ENCODE data around the gene MIPOL1.
"Not testable (repeated sequence)": the region's sequence is repeated elsewhere in the genome, so short reads cannot be mapped to it uniquely, and the experiment has no call there.

Gene MIPOL1

DNA sequence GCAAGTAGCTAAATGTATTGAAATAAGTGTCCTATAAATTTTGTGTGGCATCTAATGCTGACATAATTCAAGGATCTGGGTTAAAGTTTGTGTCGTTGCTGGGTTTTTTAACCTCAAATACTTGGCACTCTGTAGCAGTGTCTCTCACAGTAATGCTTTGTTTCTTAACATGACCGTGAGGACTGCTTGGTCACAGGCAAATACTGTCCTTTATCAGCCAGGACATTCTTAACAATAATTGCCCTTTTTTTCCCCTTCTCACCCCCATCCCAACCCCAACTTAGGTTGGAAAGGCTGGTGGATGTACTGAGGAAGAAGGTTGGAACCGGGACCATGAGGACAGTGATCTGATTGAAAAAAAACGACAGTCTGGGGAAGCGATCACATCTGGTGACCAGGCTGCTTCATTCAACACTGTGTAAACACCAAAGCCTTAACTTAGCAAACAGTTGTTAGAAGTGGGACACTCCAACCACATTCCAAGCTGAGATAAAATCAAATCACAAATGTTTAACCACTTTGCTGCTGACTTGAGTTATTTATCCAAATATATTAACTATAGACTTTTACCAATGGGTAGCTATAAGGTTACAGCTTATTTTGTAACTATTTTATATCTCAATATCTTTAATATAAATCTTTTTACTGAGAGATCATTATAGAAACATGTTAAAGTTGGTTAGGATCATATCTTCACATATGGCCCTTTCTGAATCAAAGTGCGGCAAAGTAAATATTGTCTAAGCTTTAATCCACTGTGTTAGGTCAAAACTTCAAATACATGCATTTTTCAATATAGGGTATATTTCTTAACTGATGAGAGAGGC, 349.1 kb downstream of the MIPOL1 start:
- no peak for DNase-seq (ENCODE audit: low read depth in 2 of 2)

- DNase-seq (ENCODE audit: low read depth in 2 of 2): no peak
Observed at GRCh38 chr14:37550511-37550910, 352.8 kb downstream of the MIPOL1 start.

- no peak for DNase-seq (ENCODE audit: low read depth in 2 of 2)
Observed at GRCh38 chr14:37551119-37551518, 353.4 kb downstream of the MIPOL1 start.

GRCh38 chr14:37553935-37554550, 356.3 kb downstream of the MIPOL1 start:
- no peak for DNase-seq (ENCODE audit: low read depth in 2 of 2)

- DNase-seq (ENCODE audit: low read depth in 2 of 2): not testable (repeated sequence)
Observed at GRCh38 chr14:37555596-37555995, 357.9 kb downstream of the MIPOL1 start.

DNA sequence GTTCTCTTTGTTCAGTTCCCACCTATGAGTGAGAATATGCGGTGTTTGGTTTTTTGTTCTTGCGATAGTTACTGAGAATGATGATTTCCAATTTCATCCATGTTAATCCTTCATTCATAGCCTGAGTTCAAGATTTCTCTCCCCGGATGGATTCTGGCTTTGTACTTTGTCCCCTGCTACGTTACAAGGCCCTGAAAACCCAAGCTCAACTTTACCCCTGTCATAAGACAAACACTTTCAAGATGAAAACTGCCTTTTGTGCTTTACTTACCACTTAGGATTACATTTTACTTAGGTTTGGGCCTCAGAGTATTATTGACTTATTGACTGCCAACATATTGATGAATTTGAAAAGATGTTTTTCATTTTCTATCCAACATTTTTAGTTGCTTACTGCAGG, 361.0 kb downstream of the MIPOL1 start:
- DNase-seq (ENCODE audit: low read depth in 2 of 2): no peak

DNA sequence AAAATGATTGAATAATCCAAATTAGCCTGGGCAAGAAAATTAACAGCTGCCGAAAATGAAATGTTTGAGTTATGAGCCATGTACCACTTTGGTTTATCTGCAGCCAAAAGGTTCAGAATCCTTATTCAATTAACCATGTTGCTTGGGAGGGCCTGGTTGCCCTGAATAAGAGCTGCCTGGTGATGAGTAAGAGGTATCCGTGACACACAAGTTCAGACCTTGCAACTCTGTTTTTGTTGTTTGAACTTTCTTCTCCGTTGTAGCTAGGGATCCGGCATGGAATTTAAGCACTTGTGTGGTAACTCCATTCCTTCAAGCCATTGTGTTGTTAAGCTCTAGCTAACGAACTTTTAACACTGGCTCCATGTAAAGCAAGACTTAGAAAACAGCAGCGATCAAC, 361.6 kb downstream of the MIPOL1 start:
- no peak for DNase-seq (ENCODE audit: low read depth in 2 of 2)

- no peak for DNase-seq (ENCODE audit: low read depth in 2 of 2)
Observed at GRCh38 chr14:37563189-37563588, 365.5 kb downstream of the MIPOL1 start.

- DNase-seq (ENCODE audit: low read depth in 2 of 2): no peak
Observed at GRCh38 chr14:37565550-37565949, 367.8 kb downstream of the MIPOL1 start.

DNA sequence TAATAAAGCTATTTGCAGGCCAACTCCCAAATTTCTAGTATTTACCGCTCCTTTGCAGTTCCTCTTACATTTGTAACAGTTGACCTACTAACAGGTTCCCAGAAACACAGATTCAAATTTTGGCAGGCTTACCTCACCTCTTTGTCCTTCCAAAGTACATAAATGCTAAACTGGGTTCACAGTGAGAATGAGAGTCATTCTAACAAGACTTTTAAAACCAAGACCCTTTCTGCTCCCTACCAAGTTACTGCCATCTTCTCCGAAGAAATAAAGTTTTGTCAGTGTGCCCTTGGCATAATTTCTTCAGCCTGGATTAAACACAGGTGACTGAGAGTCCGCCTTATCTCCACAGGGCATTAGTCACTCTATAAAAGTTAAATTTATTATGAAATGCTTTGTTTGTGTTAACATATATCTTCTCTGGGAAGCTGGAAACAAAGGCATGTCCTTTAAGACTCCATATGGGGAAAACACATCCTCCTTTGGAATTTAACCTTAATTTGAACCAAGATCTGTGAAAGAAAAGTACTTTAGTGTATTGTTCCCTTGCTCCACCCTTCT, 369.2 kb downstream of the MIPOL1 start:
- DNase-seq (ENCODE audit: low read depth in 2 of 2): no peak

GRCh38 chr14:37569729-37570128, 372.0 kb downstream of the MIPOL1 start:
- DNase-seq (ENCODE audit: low read depth in 2 of 2): no peak

GRCh38 chr14:37571391-37571790, 373.7 kb downstream of the MIPOL1 start:
- no peak for DNase-seq (ENCODE audit: low read depth in 2 of 2)

- DNase-seq (ENCODE audit: low read depth in 2 of 2): no peak
Observed at GRCh38 chr14:37573356-37573755, 375.6 kb downstream of the MIPOL1 start.

GRCh38 chr14:37579274-37579673, 381.5 kb downstream of the MIPOL1 start:
- no peak for DNase-seq (ENCODE audit: low read depth in 2 of 2)

GRCh38 chr14:37580146-37580545, 382.4 kb downstream of the MIPOL1 start:
- no peak for DNase-seq (ENCODE audit: low read depth in 2 of 2)

DNA sequence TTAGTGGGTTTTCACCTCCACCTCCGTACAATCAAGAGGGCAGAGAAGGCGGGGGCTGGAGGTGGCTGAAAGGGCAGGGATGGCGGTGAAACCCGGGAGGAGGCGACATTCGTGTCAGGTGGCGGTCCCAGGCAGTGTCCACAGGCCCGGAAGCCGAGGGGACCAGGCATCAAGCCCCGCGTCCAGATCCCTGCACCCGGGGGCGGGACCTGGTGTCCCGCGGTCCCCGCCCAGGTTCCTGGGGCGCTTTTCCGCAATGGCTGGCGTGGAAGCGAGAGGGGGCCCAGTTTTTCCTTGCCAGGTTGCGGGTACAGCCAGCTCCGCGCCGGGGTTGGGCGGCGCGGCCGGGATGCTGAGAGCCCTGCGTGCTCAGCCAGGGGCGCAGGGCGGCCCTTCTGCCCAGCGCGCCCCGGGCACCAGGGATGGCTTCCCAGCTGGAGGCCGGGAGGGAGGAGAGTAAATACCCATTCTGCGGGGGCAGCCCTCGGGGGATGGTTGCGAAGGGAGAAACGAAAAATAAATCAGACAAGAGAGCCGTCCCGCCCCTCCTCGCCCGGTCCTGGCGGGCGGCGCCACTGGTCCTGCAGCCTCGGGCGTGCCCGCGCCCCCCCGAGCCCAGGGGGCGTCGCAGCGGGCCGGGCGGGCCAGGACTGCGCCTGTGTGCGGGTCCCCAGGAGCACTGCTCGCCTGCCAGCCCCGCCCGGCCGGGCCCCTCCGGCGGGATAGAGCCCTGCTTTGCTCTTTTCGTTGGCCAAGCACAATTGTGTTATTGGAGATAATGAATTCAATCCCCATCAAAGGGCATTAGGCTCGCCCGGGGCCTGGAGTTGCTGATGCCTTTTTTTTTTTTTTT, 385.8 kb downstream of the MIPOL1 start:
- no peak for DNase-seq (ENCODE audit: low read depth in 2 of 2)

DNA sequence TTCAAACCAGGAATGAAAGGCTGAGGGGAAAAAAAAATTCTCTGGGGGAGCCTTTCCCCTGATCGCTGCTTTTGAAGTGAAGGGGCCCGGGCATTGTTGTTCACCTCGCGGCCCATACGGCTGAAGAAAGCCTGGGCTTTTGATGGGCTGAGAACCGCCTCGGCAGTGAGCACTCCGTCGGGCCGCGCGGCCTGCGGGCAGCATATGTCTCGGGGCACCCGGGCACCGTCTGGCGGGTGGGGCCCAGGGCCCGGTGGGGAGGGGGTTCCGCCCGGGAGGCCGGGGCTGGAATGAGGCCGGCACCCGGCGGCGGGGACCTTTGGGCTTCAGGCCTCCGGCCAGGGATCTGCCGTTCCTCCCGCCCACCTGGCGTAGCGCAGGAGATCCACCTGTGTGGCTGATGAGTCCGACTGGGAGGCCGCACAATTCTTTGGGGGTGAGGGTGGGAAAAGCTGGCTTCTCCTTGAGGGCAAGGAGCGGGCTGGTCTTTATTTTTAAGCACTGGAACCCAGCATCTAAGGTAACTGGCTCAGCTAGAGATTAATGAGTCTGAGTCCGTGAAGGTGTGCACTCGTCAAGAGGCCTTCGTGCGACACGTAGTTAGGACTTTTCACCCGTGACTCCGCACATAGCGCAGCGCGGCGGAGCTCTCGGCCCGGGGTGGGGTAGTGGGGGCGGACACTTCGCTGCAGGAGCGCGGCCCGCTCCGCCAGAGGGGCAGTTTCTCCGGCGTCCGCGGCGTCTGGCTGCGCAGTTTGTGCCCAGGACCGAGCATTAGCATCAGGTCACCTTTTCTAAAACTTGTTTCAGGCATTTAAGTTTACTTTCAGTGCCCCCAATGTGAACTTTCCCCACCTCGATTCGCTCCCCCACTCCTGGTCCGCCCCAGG, 386.7 kb downstream of the MIPOL1 start:
- no peak for DNase-seq (ENCODE audit: low read depth in 2 of 2)

DNA sequence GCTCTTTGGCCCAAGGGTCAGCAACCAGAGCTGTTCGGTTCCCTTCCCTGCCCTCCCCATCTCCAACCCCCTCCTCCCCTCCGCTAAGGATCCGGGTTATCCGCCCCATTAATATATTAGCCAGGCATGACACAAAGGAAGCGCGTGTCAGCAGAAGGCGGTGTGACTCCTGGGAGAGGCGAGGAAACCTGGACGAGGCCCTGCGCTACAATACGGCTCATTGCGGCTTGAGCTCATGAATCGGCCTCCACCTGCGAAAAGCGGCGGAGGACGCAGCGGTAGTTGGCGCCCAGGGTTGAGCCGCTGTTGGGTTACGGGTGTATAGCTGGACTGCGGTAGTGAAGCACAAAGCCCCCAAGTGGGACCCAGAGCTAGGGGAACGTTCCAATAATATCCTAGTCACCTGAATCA, 387.4 kb downstream of the MIPOL1 start:
- no peak for DNase-seq (ENCODE audit: low read depth in 2 of 2)

GRCh38 chr14:37585971-37586796, 388.4 kb downstream of the MIPOL1 start:
- no peak for DNase-seq (ENCODE audit: low read depth in 2 of 2)

DNA sequence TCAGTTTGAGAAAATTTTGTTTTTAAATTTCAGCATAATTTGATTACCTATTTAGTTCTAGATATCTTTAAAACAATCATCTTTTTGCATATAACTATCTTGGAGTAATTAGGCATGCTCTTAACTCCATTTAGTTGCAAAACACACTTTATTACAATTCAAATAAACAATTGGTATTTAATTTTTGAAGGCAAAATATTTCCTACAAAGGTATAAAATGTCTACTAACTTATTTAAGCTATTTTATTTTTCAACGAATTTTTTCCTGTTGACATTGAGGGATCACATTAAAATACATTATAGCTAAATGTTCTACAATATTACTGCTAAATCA, 389.0 kb downstream of the MIPOL1 start:
- DNase-seq (ENCODE audit: low read depth in 2 of 2): no peak

Data from stimulated activated CD8-positive, alpha-beta memory T cell treated with anti-CD3 and anti-CD28 coated beads, Interleukin-7, amount 100 ng/mL, for 1 hour (primary cell).